ENCODE data around the gene GNG3.
"Not testable (repeated sequence)": the region's sequence is repeated elsewhere in the genome, so short reads cannot be mapped to it uniquely, and the experiment has no call there.

GNG3 gene

GRCh38 chr11:62721994-62722393, 14.5 kb downstream of the GNG3 start:
- DNase-seq = no peak

GRCh38 chr11:62724171-62724570, 16.7 kb downstream of the GNG3 start:
- DNase-seq = peak; percentile 1

GRCh38 chr11:62725646-62726045, 18.2 kb downstream of the GNG3 start:
- no peak for DNase-seq

DNA sequence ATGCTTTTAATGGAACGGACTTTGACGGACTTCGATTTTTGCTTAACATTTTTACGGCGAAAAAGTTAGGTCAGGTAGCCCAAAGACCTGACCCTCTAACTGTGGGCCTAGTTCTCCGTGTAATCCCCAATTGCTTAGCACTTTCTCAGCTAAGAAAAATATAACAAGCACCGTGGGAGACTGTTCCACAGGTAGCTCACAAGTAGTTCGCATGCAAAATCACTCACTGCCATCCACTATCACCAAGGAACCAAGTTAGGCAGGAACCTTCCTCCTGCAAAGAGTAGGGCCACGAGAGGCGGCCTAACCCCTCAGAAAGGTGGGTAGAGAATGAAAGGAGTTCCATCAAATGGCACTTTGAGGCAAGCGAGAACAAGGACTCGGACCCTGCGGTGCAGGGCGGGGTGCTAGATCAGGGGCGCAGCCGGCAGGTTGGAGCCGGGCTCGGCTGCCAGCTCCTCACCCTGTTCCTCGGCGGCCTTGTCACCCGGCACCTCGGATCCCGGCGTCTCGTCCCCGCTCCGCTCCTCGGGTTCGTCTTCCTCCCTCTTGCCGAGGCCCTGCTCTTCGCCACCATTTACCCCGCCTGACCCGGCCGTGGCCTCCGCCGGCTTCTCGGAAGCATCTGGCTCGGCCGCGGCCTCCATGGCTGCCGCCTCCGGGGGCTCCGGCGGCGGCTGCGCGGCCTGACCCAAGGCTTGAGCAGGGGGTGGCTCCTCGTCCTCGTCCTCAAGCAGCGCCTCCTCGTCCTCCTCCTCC, 18.9 kb downstream of the GNG3 start:
- no peak for DNase-seq

DNA sequence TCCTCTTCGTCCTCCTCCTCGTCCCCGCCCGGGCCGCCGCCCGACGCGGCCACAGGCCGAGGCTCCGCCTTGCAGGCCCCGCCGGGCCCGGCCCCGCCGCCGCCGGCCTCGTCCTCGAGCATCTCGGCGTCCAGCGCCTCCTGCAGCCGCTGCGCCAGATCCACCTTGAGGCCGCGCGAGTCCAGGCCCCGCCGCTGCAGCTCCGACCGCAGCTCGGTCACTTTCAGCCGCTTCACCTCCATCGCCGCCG, 19.4 kb downstream of the GNG3 start:
- DNase-seq = no peak

GRCh38 chr11:62727165-62727871, 19.8 kb downstream of the GNG3 start, which contains the start of gene HNRNPUL2:
HNRNPUL2 (minus strand) TSS chr11:62727457; CDS start chr11:62727156, 301 bp downstream.
- peak; percentile 98 for DNase-seq

DNA sequence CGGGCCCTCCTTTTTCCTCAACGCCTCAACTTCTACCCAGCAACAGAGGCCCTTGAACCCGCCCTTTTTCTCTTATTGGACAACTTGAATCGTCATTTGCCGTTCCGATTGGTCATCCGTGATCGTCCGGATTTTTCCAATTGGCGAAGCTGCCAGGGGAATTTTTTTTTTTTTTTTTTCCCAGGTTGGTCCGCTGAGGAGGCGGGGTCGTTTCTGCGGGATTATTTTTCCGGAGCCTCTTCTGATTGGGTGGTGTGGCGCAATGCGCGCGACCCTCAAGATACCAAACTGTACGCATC, 20.3 kb downstream of the GNG3 start:
- DNase-seq = peak; percentile 78

- DNase-seq = peak; percentile 79
These were observed 20.9 kb downstream of the GNG3 start, which contains the start of gene TTC9C for GRCh38 chr11:62728171-62728988. TTC9C (plus strand) TSS chr11:62728486; CDS start chr11:62728849, 363 bp downstream.

GRCh38 chr11:62730076-62730475, 22.6 kb downstream of the GNG3 start:
- DNase-seq = not testable (repeated sequence)

DNA sequence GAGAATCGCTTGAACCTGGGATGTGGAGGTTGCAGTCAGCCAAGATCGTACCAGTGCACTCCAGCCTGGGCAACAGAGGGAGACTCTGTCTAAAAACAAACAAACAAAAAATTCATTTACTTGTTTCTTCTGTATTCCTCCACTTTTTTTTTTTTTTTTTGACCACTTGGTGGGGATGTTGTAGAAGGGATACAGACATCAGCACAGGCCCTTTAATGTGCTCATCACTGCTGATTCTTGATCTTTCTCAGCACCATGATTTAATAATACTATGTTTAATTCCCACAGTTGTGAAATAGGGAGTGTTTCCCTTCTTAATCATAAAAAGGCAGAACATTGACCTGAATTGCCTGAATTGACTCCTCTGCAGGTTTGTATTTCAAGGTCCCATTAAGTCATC, 25.4 kb downstream of the GNG3 start:
- no peak for DNase-seq

- DNase-seq = no peak
These were observed 29.7 kb downstream of the GNG3 start for GRCh38 chr11:62737196-62737595.

- no peak for DNase-seq
These were observed 40.1 kb downstream of the GNG3 start for GRCh38 chr11:62747475-62748160.

DNA sequence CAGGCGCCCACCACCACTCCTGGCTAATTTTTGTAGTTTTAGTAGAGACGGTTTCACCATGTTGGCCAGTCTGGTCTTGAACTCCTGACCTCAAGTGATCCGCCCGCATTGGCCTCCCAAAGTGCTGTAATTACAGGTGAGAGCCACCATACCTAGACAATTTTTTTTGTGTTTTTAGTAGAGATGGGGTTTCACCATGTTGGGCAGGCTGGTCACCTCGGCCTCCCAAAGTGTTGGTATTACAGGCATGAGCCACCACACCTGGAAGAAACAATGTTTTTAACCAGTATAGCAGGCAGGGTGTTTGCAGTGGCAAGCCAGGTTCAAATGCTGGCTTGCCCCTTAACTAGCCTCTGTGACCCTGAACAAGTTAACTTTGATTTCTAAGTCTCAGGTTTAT, 42.5 kb downstream of the GNG3 start:
- DNase-seq = not testable (repeated sequence)

DNA sequence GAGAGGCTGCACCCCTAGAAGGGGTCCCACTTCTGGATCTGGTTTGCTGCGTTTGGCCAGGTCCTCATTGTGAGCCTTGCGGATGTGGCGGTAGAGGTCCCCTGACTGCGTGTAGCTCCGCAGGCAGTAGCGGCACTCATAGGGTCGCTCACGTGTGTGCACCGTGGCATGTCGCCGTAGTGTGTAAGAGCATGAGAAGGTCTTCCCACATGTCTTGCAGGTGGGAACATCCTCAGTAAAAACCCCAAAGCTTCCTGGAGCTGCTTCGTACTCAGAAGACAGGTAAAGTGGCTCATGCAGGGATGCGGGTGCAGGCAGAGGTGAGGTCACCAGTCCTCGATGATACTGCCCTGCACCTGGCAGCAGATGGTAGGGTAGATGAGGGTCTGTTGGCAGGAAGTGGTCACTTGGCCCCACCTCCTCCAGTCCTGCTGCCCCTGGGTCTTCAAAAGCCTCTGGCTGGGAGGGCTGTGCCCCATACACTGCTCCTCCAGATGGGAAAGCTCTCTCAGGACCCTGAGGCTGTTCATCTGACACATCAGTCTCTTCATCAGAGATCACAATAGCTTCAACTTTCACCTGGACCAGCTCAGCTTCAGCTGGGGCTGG, 44.8 kb downstream of the GNG3 start:
- DNase-seq = no peak

- DNase-seq = peak; percentile 21
These were observed 45.7 kb downstream of the GNG3 start for GRCh38 chr11:62752994-62753735.

- DNase-seq = peak; percentile 93
These were observed 46.5 kb downstream of the GNG3 start, which contains the start of gene ZBTB3 for GRCh38 chr11:62753736-62754603. ZBTB3 (minus strand) TSS chr11:62754160; CDS start chr11:62753664, 496 bp downstream.

- no peak for DNase-seq
These were observed 47.7 kb downstream of the GNG3 start for GRCh38 chr11:62755086-62755615.

GRCh38 chr11:62757846-62758788, 50.6 kb downstream of the GNG3 start:
- DNase-seq = no peak
